DMS153 (cell line): ENCODE results near the gene NEAT1.

Experiments used
- DNase-seq: peaks from one replicate; lab custom pipeline; 2025; lab: John Stamatoyannopoulos, UW

Gene NEAT1

GRCh38 chr11:65479184-65480145 lies 56.9 kb downstream of the NEAT1 start:
- peak; percentile 75 for DNase-seq

- DNase-seq: no peak
These were observed 59.8 kb downstream of the NEAT1 start for GRCh38 chr11:65482306-65482850.

- no peak for DNase-seq
These were observed 63.3 kb downstream of the NEAT1 start for GRCh38 chr11:65485920-65486219.

GRCh38 chr11:65486570-65487466 lies 64.2 kb downstream of the NEAT1 start:
- DNase-seq: no peak

- DNase-seq: peak; percentile 99
These were observed 65.1 kb downstream of the NEAT1 start for GRCh38 chr11:65487467-65488272.

- no peak for DNase-seq
These were observed 65.9 kb downstream of the NEAT1 start for GRCh38 chr11:65488273-65489034.

GRCh38 chr11:65489035-65489705 lies 66.6 kb downstream of the NEAT1 start:
- DNase-seq: no peak

- DNase-seq: no peak
These were observed 67.2 kb downstream of the NEAT1 start for GRCh38 chr11:65489706-65490320.

- DNase-seq: no peak
These were observed 68.5 kb downstream of the NEAT1 start for GRCh38 chr11:65491163-65491465.

GRCh38 chr11:65491614-65492386 lies 69.2 kb downstream of the NEAT1 start:
- DNase-seq: peak; percentile 90

- no peak for DNase-seq
These were observed 69.7 kb downstream of the NEAT1 start for GRCh38 chr11:65492387-65492636.

GRCh38 chr11:65492637-65493366 lies 70.2 kb downstream of the NEAT1 start:
- DNase-seq: no peak

- DNase-seq: no peak
These were observed 71.0 kb downstream of the NEAT1 start for GRCh38 chr11:65493367-65494176.
